ENCODE data around the gene SCNN1A.

DNA sequence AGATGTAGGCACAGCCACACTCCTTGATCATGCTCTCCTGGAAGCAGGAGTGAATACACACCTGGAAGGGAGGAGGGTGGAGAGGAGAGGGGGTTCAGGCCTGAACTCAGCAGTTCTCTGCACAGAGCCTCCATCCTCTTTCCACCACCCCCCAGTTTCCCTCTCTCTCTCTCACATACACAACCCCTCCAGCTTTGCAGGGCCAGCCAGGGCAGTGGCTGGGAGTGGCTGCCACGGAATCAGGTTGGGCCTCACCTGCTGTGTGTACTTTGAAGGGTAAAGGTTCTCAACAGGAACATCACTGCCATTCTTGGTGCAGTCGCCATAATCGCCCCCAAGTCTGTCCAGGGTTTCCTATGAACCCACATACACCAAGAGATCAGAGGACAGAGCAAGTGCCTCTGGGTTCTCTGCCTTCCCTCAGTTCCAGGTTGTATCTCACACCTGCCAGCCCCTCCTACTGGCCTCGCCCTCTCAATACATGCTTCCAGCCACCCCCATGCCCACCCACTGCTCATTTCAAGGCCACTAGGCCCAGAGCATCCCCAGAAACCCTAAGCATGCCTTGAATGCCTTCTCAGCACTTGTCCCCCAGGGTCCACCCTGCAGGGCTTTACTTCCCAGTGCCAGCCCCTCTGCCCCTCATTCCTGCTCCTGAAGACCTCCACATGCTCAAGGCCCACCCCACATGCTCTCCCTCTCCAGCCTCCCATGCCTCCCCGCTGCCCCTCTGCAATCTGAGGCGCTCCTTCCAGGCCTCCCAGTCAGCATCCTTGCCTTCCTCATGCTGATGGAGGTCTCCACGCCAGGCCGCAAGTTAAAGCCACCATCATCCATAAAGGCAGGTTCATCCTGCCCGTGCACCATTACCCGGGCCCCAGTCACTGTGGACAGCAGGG is 20.6 kb downstream of the SCNN1A start:
- TF ChIP-seq, protein P1, sequence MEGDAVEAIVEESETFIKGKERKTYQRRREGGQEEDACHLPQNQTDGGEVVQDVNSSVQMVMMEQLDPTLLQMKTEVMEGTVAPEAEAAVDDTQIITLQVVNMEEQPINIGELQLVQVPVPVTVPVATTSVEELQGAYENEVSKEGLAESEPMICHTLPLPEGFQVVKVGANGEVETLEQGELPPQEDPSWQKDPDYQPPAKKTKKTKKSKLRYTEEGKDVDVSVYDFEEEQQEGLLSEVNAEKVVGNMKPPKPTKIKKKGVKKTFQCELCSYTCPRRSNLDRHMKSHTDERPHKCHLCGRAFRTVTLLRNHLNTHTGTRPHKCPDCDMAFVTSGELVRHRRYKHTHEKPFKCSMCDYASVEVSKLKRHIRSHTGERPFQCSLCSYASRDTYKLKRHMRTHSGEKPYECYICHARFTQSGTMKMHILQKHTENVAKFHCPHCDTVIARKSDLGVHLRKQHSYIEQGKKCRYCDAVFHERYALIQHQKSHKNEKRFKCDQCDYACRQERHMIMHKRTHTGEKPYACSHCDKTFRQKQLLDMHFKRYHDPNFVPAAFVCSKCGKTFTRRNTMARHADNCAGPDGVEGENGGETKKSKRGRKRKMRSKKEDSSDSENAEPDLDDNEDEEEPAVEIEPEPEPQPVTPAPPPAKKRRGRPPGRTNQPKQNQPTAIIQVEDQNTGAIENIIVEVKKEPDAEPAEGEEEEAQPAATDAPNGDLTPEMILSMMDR (conservative IDR thresholded peaks at IDR 0.05; ENCODE audit: low read depth, low read length): no peak
- TF ChIP-seq SMC3 (IDR thresholded peaks at IDR 0.05; ENCODE audit: low read depth, low read length) (no peak), BHLHE40 (IDR thresholded peaks at IDR 0.05; ENCODE audit: low read depth, low read length) (no peak), RFX5 (IDR thresholded peaks at IDR 0.05; ENCODE audit: low read depth, low read length) (no peak), POLR2A (IDR thresholded peaks at IDR 0.05; ENCODE audit: low read depth, low read length) (no peak), RAD21 (IDR thresholded peaks at IDR 0.05; ENCODE audit: low read length) (no peak), MXI1 (IDR thresholded peaks at IDR 0.05; ENCODE audit: borderline replicate concordance, low read depth, low read length) (no peak)
- TF ChIP-seq, protein P2, sequence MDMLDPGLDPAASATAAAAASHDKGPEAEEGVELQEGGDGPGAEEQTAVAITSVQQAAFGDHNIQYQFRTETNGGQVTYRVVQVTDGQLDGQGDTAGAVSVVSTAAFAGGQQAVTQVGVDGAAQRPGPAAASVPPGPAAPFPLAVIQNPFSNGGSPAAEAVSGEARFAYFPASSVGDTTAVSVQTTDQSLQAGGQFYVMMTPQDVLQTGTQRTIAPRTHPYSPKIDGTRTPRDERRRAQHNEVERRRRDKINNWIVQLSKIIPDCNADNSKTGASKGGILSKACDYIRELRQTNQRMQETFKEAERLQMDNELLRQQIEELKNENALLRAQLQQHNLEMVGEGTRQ (IDR thresholded peaks at IDR 0.05; ENCODE audit: low read depth, low read length): no peak

Measured in IMR-90 (cell line).